Measurements from ENCODE around the gene THRAP3. TPM values are rescaled to one million over a fixed set of nuclear protein-coding genes. Genes with fewer than 3 reads are reported as not detected.

THRAP3 gene
- total and polyA plus RNA-seq, 7 donors, result 25.4 to 104 (median 77.8) TPM

DNA sequence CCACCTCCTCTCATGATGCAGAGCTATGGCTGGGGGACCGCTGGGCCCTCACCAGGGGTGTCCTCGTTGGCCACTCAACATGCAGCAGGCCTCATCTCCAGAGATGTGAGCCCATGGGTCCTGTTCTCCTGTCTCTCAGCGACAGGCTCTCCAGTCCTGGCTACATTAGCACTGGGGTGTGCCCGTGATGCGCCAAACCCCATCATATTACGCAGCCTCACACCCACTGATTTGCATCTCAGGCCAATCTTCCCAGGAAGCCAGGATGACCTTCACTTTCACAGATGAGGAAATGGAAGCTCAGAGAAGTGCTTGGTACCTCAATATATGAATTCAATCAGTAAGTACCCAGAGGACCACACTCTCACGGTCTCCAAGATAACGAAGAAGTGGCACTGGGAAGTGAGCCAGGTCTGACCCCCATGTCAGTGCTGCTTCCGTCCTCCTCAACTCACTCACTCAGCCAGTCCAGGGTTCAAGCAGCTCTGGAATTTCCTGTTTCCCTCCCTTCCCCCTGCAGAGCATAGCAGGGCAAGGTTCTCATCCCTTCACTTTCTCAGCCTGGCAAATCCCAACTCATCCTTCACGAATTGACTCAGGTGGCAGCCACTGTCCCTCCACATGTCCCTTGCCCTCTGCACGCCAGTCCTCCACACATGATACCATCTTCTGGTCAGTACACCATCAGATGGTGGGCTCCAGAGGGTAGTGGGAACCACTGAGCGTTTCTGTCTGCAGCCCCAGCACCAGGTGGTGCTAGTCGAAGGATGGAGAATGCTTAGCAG lies 128.1 kb downstream of the THRAP3 start:
- Histone ChIP-seq H3K4me1 (peaks cover 0 to 47% (median 39%) of the 10 kb centered on the region in 4 donors), H3K36me3 (peaks cover 21 to 58% (median 48%) of the 10 kb centered on the region in 4 donors), H3K27me3 (no peaks in the 10 kb centered on the region), H3K4me3 (no peak overlapping the region), H3K9me3 (no peaks in the 10 kb centered on the region), H3K27ac (peak overlapping the region; percentile 77 to 88 (median 81))
- 88 to 89% methylated on average over 13 of the region's 13 CpGs for WGBS, 2 donors
- intact Hi-C loops (cut with DNase I), result no loop called here
- DNase-seq, result no peak
- TF ChIP-seq POLR2AphosphoS5 (IDR thresholded peaks at IDR 0.05) (no peak), CTCF (IDR thresholded peaks at IDR 0.05) (no peak), EP300 (IDR thresholded peaks at IDR 0.05) (no peak), POLR2A (IDR thresholded peaks at IDR 0.05) (no peak)

GRCh38 chr1:36352910-36353878 lies 129.0 kb downstream of the THRAP3 start:
- 86 to 90% methylated on average over 15 of the region's 15 CpGs for WGBS, 2 donors
- Histone ChIP-seq H3K4me1 (peaks cover 0 to 47% (median 39%) of the 10 kb centered on the region in 4 donors), H3K27me3 (no peaks in the 10 kb centered on the region), H3K9me3 (no peaks in the 10 kb centered on the region), H3K4me3 (no peak overlapping the region), H3K27ac (peak overlapping the region in 2 of 4 donors; percentile 80 to 88), H3K36me3 (peaks cover 17 to 59% (median 49%) of the 10 kb centered on the region in 4 donors)
- intact Hi-C loops (cut with DNase I), result no loop called here
- DNase-seq, result no peak
- no peak for TF ChIP-seq POLR2AphosphoS5 (IDR thresholded peaks at IDR 0.05)
- TF ChIP-seq EP300 (IDR thresholded peaks at IDR 0.05), result no peak
- no peak for TF ChIP-seq CTCF (IDR thresholded peaks at IDR 0.05)
- no peak for TF ChIP-seq POLR2A (IDR thresholded peaks at IDR 0.05)

GRCh38 chr1:36354486-36354885 lies 130.2 kb downstream of the THRAP3 start:
- H3K9me3 ChIP-seq, result no peaks in the 10 kb centered on the region
- no peak overlapping the region for H3K27ac ChIP-seq
- intact Hi-C loops (cut with DNase I), result no loop called here
- 95 to 96% methylated on average over 11 of the region's 11 CpGs for WGBS, 2 donors
- peaks cover 11 to 63% (median 49%) of the 10 kb centered on the region in 4 donors for H3K36me3 ChIP-seq
- H3K4me3 ChIP-seq, result no peak overlapping the region
- peaks cover 0 to 44% (median 36%) of the 10 kb centered on the region in 4 donors for H3K4me1 ChIP-seq
- no peaks in the 10 kb centered on the region for H3K27me3 ChIP-seq
- TF ChIP-seq CTCF (IDR thresholded peaks at IDR 0.05), result no peak
- no peak for TF ChIP-seq POLR2A (IDR thresholded peaks at IDR 0.05)
- TF ChIP-seq EP300 (IDR thresholded peaks at IDR 0.05), result no peak
- TF ChIP-seq POLR2AphosphoS5 (IDR thresholded peaks at IDR 0.05), result no peak
- DNase-seq, result no peak

Small RNA genes within 50 kb of the gene (small RNA-seq; reads per million reads assigned to genes)
- gene RN7SL131P (0 reads per million in 3 donors), gene UBE2V2P4 (0 reads per million in 3 donors)

Other genes with a start within 250 kb of the THRAP3 start
- under 1 TPM in 1 of 4 donors, not detected in 3; 0.33 TPM for gene TEKT2, start 140.3 kb upstream of the THRAP3 start, total RNA-seq
- gene TEKT2, start 140.3 kb upstream of the THRAP3 start, polyA plus RNA-seq, result under 1 TPM in 1 of 3 donors, not detected in 2; 0.19 TPM
- 10 to 100 TPM; 24.3 to 49.6 (median 37.0) TPM for gene ADPRS, start 135.6 kb upstream of the THRAP3 start, total RNA-seq
- 10 to 100 TPM; 21.6 to 30.0 (median 29.6) TPM for gene ADPRS, start 135.6 kb upstream of the THRAP3 start, polyA plus RNA-seq
- 10 to 100 TPM in 1 of 4 donors, 1 to 10 TPM in 3; 1.8 to 13.0 (median 4.3) TPM for gene COL8A2, start 99.2 kb upstream of the THRAP3 start, total RNA-seq
- gene COL8A2, start 99.2 kb upstream of the THRAP3 start, polyA plus RNA-seq, result 1 to 10 TPM in 2 of 3 donors, under 1 TPM in 1; 0.60 to 3.2 (median 2.4) TPM
- 100 to 1,000 TPM; 108 to 177 (median 129) TPM for gene TRAPPC3, start 75.0 kb upstream of the THRAP3 start, total RNA-seq
- gene TRAPPC3, start 75.0 kb upstream of the THRAP3 start, polyA plus RNA-seq, result 100 to 1,000 TPM in 1 of 3 donors, 10 to 100 TPM in 2; 75.1 to 102 (median 80.9) TPM
- 100 to 1,000 TPM; 104 to 226 (median 129) TPM for gene MAP7D1, start 68.3 kb upstream of the THRAP3 start, total RNA-seq
- 10 to 100 TPM; 31.8 to 60.9 (median 57.1) TPM for gene MAP7D1, start 68.3 kb upstream of the THRAP3 start, polyA plus RNA-seq
- gene SH3D21, start 81.9 kb downstream of the THRAP3 start, total RNA-seq, result 1 to 10 TPM in 2 of 4 donors, under 1 TPM in 2; 0.16 to 3.0 (median 1.0) TPM
- 1 to 10 TPM; 1.8 to 7.4 (median 5.8) TPM for gene SH3D21, start 81.9 kb downstream of the THRAP3 start, polyA plus RNA-seq
- gene EVA1B, start 99.2 kb downstream of the THRAP3 start, total RNA-seq, result 100 to 1,000 TPM in 1 of 4 donors, 10 to 100 TPM in 3; 46.7 to 102 (median 71.0) TPM
- 10 to 100 TPM in 2 of 3 donors, 1 to 10 TPM in 1; 5.8 to 18.0 (median 17.2) TPM for gene EVA1B, start 99.2 kb downstream of the THRAP3 start, polyA plus RNA-seq
- gene STK40, start 161.5 kb downstream of the THRAP3 start, total RNA-seq, result 10 to 100 TPM; 37.1 to 49.4 (median 43.5) TPM
- gene STK40, start 161.5 kb downstream of the THRAP3 start, polyA plus RNA-seq, result 10 to 100 TPM; 27.6 to 55.6 (median 40.7) TPM
- gene LSM10, start 173.5 kb downstream of the THRAP3 start, total RNA-seq, result 100 to 1,000 TPM in 2 of 4 donors, 10 to 100 TPM in 2; 56.6 to 114 (median 90.0) TPM
- 10 to 100 TPM; 50.5 to 51.3 (median 50.9) TPM for gene LSM10, start 173.5 kb downstream of the THRAP3 start, polyA plus RNA-seq
- 10 to 100 TPM; 10.2 to 15.3 (median 10.7) TPM for gene OSCP1, start 226.0 kb downstream of the THRAP3 start, total RNA-seq
- gene OSCP1, start 226.0 kb downstream of the THRAP3 start, polyA plus RNA-seq, result 1 to 10 TPM in 2 of 3 donors, not detected in 1; 1.8 to 3.7 TPM
- 100 to 1,000 TPM in 1 of 4 donors, 10 to 100 TPM in 3; 70.3 to 115 (median 79.0) TPM for gene MRPS15, start 239.9 kb downstream of the THRAP3 start, total RNA-seq
- 100 to 1,000 TPM in 2 of 3 donors, 10 to 100 TPM in 1; 81.1 to 103 (median 103) TPM for gene MRPS15, start 239.9 kb downstream of the THRAP3 start, polyA plus RNA-seq

Data from sigmoid colon (tissue), 7 donors.